WTC11 (cell line): ENCODE data around the gene TTC39C. TPM values are rescaled to one million over a fixed set of nuclear protein-coding genes. Genes with fewer than 3 reads are reported as not detected.

Source experiments
- ATAC-seq: fragments of 200-7000 bp; cut with Tn5 transposase; 2 replicates; pipeline ENCODE4 v1.10.0; 2021; ENCODE audit warnings: mild to moderate bottlenecking, moderate library complexity
- CTCF ChIA-PET: fragments of 300-600 bp; sonication (Branson Sonifier 250); formaldehyde crosslinking; loops from one replicate; lab custom pipeline; 2021; ENCODE audit warnings: antibody characterized with exemption; lab: Charles Lee
- POLR2A ChIA-PET: fragments of 350-600 bp; sonication (Branson Sonifier 250); formaldehyde crosslinking; loops from one replicate; lab custom pipeline; 2021; ENCODE audit warnings: antibody characterized with exemption; lab: Charles Lee
- DNase-seq: peaks from one replicate; pipeline ENCODE4 v3.0.0; 2021; ENCODE audit warnings: low spot score
- H3K27ac Mint-ChIP-seq: 2 replicates; pipeline ENCODE4 v1.8.0; 2021; ENCODE audit warnings: mixed read lengths
- H3K27me3 Mint-ChIP-seq: 2 replicates; pipeline ENCODE4 v1.8.0; 2021; ENCODE audit warnings: low read depth, mild to moderate bottlenecking, moderate library complexity, mixed read lengths
- H3K36me3 Mint-ChIP-seq: 2 replicates; pipeline ENCODE4 v1.8.0; 2021; ENCODE audit warnings: mixed read lengths
- H3K4me1 Mint-ChIP-seq: 2 replicates; pipeline ENCODE4 v1.8.0; 2022; ENCODE audit warnings: mixed read lengths
- H3K4me3 Mint-ChIP-seq: 2 replicates; pipeline ENCODE4 v1.8.0; 2021; ENCODE audit warnings: mild to moderate bottlenecking, moderate library complexity, mixed read lengths
- H3K9me3 Mint-ChIP-seq: 2 replicates; pipeline ENCODE4 v1.8.0; 2021; ENCODE audit warnings: mixed read lengths
- GTF2I ChIP-seq: fragments of 250-450 bp; sonication (Bioruptor Pico); conservative IDR thresholded peaks from 2 replicates; pipeline ENCODE4 v1.4.0; 2021; ENCODE audit warnings: mild to moderate bottlenecking
- IRF2 ChIP-seq: sonication (generic); formaldehyde crosslinking; IDR thresholded peaks from 2 replicates; pipeline ENCODE4 v1.8.0; 2022; ENCODE audit warnings: low read depth, missing genetic modification reagents, borderline replicate concordance
- SOX15 ChIP-seq: fragments of 250-450 bp; sonication (Bioruptor Pico); IDR thresholded peaks from 2 replicates; pipeline ENCODE4 v1.9.0; 2021; ENCODE audit warnings: mild to moderate bottlenecking
- TCF7 ChIP-seq: sonication (generic); formaldehyde crosslinking; IDR thresholded peaks from 2 replicates; pipeline ENCODE4 v1.8.0; 2022; ENCODE audit warnings: mild to moderate bottlenecking, low read depth, missing genetic modification reagents, moderate library complexity
- ZNF396 ChIP-seq: fragments of 250-450 bp; sonication (Bioruptor Pico); IDR thresholded peaks from 2 replicates; pipeline ENCODE4 v1.8.0; 2021; ENCODE audit warnings: mild to moderate bottlenecking, moderate library complexity, borderline replicate concordance
- total RNA-seq: library from RNA; stranded (reverse); gene quantifications from 3 replicates; pipeline ENCODE4 v1.2.3, GENCODE V29; 2021
- TF ChIP-seq, protein P1 (sequence below): sonication (generic); formaldehyde crosslinking; IDR thresholded peaks from 2 replicates; pipeline ENCODE4 v1.8.0; 2022; ENCODE audit warnings: mild to moderate bottlenecking, missing genetic modification reagents
- TF ChIP-seq, protein P2 (sequence below): fragments of 200-600 bp; IDR thresholded peaks from 2 replicates; pipeline ENCODE4 v1.8.0; 2022; ENCODE audit warnings: antibody characterized with exemption
- TF ChIP-seq, protein P3 (sequence below): sonication (generic); formaldehyde crosslinking; IDR thresholded peaks from 2 replicates; pipeline ENCODE4 v1.8.1; 2023; ENCODE audit warnings: mild to moderate bottlenecking, missing genetic modification reagents, moderate library complexity
- TF ChIP-seq, protein P4 (sequence below): fragments of 250-450 bp; sonication (Bioruptor Pico); IDR thresholded peaks from 2 replicates; pipeline ENCODE4 v1.9.0; 2021; ENCODE audit warnings: mild to moderate bottlenecking
- TF ChIP-seq, protein P5 (sequence below): sonication (generic); formaldehyde crosslinking; IDR thresholded peaks from 2 replicates; pipeline ENCODE4 v1.8.1; 2022; ENCODE audit warnings: mild to moderate bottlenecking, moderate library complexity, missing genetic modification reagents
- TF ChIP-seq, protein P6 (sequence below): sonication (generic); formaldehyde crosslinking; IDR thresholded peaks from 2 replicates; pipeline ENCODE4 v1.8.0; 2022; ENCODE audit warnings: missing genetic modification reagents
- TF ChIP-seq, protein P7 (sequence below): sonication (generic); formaldehyde crosslinking; IDR thresholded peaks from 2 replicates; pipeline ENCODE4 v1.8.1; 2022; ENCODE audit warnings: low read depth, missing genetic modification reagents, borderline replicate concordance
- TF ChIP-seq, protein P8 (sequence below): sonication (generic); formaldehyde crosslinking; IDR thresholded peaks from 2 replicates; pipeline ENCODE4 v1.8.1; 2022; ENCODE audit warnings: low read depth, mild to moderate bottlenecking, moderate library complexity, missing genetic modification reagents, borderline replicate concordance
- TF ChIP-seq, protein P9 (sequence below): sonication (generic); formaldehyde crosslinking; conservative IDR thresholded peaks from 2 replicates; pipeline ENCODE4 v1.8.1; 2023; ENCODE audit warnings: mild to moderate bottlenecking, low read depth, missing genetic modification reagents, moderate library complexity

The TTC39C gene
- total RNA-seq, 1 experiment from 2014 or later: 57.3 TPM

DNA sequence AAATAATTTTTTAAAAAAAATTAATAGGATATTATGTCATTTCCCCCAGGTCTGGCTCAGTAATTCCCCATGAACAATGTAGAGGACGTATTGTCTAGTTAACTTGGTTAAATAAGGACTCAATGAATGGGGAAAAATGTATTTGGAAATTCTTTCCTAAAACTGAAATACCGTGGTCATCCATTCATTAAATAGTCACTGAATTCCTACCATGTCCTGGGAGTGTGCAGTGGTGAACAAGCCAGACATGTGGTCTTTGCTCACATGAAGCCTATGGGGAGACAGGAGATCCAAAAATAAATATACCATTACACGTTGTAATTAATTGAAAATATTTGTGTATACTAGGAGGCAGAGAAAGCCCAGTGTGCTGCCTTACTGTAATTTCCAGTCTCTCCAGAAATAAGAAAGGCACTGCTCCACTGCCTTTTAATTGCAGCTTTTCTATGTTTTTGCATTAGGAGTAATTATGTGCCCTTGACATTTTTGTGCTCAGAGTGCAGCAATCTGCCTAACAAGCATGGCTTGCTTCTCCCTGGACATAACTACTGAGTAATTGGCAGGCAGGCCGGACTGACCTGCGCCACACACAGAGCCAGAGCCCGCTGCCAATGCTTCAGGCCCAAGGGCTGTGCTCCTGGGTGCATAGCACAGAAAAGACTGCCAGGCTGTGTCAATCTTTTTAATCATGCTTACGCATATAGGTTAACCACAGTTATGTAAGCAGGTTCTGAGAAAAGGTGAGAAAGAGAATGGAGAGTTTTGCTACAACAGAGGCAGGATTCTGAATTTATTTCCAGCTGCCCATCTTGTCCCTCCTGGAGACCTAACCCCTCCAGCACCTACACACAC lies 22.2 kb upstream of the TTC39C start (continued):
- TF ChIP-seq, protein P1, sequence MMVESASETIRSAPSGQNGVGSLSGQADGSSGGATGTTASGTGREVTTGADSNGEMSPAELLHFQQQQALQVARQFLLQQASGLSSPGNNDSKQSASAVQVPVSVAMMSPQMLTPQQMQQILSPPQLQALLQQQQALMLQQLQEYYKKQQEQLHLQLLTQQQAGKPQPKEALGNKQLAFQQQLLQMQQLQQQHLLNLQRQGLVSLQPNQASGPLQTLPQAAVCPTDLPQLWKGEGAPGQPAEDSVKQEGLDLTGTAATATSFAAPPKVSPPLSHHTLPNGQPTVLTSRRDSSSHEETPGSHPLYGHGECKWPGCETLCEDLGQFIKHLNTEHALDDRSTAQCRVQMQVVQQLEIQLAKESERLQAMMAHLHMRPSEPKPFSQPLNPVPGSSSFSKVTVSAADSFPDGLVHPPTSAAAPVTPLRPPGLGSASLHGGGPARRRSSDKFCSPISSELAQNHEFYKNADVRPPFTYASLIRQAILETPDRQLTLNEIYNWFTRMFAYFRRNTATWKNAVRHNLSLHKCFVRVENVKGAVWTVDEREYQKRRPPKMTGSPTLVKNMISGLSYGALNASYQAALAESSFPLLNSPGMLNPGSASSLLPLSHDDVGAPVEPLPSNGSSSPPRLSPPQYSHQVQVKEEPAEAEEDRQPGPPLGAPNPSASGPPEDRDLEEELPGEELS (CRISPR knock-in tag): no peak
- TF ChIP-seq, protein P2, sequence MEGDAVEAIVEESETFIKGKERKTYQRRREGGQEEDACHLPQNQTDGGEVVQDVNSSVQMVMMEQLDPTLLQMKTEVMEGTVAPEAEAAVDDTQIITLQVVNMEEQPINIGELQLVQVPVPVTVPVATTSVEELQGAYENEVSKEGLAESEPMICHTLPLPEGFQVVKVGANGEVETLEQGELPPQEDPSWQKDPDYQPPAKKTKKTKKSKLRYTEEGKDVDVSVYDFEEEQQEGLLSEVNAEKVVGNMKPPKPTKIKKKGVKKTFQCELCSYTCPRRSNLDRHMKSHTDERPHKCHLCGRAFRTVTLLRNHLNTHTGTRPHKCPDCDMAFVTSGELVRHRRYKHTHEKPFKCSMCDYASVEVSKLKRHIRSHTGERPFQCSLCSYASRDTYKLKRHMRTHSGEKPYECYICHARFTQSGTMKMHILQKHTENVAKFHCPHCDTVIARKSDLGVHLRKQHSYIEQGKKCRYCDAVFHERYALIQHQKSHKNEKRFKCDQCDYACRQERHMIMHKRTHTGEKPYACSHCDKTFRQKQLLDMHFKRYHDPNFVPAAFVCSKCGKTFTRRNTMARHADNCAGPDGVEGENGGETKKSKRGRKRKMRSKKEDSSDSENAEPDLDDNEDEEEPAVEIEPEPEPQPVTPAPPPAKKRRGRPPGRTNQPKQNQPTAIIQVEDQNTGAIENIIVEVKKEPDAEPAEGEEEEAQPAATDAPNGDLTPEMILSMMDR: no peak
- TF ChIP-seq, protein P3, sequence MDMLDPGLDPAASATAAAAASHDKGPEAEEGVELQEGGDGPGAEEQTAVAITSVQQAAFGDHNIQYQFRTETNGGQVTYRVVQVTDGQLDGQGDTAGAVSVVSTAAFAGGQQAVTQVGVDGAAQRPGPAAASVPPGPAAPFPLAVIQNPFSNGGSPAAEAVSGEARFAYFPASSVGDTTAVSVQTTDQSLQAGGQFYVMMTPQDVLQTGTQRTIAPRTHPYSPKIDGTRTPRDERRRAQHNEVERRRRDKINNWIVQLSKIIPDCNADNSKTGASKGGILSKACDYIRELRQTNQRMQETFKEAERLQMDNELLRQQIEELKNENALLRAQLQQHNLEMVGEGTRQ (CRISPR knock-in tag): no peak
- no peak for TF ChIP-seq TCF7 (CRISPR knock-in tag)
- TF ChIP-seq, protein P4, sequence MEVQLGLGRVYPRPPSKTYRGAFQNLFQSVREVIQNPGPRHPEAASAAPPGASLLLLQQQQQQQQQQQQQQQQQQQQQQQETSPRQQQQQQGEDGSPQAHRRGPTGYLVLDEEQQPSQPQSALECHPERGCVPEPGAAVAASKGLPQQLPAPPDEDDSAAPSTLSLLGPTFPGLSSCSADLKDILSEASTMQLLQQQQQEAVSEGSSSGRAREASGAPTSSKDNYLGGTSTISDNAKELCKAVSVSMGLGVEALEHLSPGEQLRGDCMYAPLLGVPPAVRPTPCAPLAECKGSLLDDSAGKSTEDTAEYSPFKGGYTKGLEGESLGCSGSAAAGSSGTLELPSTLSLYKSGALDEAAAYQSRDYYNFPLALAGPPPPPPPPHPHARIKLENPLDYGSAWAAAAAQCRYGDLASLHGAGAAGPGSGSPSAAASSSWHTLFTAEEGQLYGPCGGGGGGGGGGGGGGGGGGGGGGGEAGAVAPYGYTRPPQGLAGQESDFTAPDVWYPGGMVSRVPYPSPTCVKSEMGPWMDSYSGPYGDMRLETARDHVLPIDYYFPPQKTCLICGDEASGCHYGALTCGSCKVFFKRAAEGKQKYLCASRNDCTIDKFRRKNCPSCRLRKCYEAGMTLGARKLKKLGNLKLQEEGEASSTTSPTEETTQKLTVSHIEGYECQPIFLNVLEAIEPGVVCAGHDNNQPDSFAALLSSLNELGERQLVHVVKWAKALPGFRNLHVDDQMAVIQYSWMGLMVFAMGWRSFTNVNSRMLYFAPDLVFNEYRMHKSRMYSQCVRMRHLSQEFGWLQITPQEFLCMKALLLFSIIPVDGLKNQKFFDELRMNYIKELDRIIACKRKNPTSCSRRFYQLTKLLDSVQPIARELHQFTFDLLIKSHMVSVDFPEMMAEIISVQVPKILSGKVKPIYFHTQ (CRISPR knock-in tag): no peak

DNA sequence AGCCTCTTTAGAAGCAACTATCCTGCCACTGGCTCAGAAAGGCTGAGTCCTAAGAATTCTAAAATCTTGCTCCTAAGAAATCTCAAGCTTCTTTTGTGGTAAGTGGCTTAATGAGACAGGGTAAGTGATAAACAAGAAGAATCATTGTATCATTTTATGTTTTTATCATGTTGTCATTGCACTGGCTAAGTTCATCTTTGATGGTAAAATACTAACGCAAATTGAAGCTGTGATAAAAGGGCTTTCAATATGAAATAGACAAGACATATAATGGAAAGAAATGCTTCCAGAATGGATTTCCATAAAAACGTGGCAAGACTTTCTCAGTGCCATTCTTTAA lies 21.6 kb upstream of the TTC39C start:
- no peaks in the 10 kb centered on the region for H3K27me3 Mint-ChIP-seq
- H3K9me3 Mint-ChIP-seq: no peaks in the 10 kb centered on the region
- peaks cover 10% of the 10 kb centered on the region for H3K4me1 Mint-ChIP-seq
- H3K4me3 Mint-ChIP-seq: no peak overlapping the region
- H3K27ac Mint-ChIP-seq: no peak overlapping the region
- ChIA-PET CTCF (interaction anchor here (1.1 kb wide), 1 partner anchor 31 kb away, joined by 3 read pairs; no protein-coding TSS in a partner anchor), POLR2A (no interaction called here)
- H3K36me3 Mint-ChIP-seq: no peaks in the 10 kb centered on the region
- DNase-seq: no peak
- no peak for ATAC-seq
- TF ChIP-seq, protein P5, sequence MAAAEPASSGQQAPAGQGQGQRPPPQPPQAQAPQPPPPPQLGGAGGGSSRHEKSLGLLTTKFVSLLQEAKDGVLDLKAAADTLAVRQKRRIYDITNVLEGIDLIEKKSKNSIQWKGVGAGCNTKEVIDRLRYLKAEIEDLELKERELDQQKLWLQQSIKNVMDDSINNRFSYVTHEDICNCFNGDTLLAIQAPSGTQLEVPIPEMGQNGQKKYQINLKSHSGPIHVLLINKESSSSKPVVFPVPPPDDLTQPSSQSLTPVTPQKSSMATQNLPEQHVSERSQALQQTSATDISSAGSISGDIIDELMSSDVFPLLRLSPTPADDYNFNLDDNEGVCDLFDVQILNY (CRISPR knock-in tag): no peak
- TF ChIP-seq, protein P6, sequence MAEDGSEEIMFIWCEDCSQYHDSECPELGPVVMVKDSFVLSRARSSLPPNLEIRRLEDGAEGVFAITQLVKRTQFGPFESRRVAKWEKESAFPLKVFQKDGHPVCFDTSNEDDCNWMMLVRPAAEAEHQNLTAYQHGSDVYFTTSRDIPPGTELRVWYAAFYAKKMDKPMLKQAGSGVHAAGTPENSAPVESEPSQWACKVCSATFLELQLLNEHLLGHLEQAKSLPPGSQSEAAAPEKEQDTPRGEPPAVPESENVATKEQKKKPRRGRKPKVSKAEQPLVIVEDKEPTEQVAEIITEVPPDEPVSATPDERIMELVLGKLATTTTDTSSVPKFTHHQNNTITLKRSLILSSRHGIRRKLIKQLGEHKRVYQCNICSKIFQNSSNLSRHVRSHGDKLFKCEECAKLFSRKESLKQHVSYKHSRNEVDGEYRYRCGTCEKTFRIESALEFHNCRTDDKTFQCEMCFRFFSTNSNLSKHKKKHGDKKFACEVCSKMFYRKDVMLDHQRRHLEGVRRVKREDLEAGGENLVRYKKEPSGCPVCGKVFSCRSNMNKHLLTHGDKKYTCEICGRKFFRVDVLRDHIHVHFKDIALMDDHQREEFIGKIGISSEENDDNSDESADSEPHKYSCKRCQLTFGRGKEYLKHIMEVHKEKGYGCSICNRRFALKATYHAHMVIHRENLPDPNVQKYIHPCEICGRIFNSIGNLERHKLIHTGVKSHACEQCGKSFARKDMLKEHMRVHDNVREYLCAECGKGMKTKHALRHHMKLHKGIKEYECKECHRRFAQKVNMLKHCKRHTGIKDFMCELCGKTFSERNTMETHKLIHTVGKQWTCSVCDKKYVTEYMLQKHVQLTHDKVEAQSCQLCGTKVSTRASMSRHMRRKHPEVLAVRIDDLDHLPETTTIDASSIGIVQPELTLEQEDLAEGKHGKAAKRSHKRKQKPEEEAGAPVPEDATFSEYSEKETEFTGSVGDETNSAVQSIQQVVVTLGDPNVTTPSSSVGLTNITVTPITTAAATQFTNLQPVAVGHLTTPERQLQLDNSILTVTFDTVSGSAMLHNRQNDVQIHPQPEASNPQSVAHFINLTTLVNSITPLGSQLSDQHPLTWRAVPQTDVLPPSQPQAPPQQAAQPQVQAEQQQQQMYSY (CRISPR knock-in tag): no peak
- TF ChIP-seq SOX15 (CRISPR knock-in tag): no peak
- TF ChIP-seq IRF2 (CRISPR knock-in tag): no peak
- TF ChIP-seq, protein P7, sequence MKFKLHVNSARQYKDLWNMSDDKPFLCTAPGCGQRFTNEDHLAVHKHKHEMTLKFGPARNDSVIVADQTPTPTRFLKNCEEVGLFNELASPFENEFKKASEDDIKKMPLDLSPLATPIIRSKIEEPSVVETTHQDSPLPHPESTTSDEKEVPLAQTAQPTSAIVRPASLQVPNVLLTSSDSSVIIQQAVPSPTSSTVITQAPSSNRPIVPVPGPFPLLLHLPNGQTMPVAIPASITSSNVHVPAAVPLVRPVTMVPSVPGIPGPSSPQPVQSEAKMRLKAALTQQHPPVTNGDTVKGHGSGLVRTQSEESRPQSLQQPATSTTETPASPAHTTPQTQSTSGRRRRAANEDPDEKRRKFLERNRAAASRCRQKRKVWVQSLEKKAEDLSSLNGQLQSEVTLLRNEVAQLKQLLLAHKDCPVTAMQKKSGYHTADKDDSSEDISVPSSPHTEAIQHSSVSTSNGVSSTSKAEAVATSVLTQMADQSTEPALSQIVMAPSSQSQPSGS (CRISPR knock-in tag): no peak
- TF ChIP-seq ZNF396 (CRISPR knock-in tag): no peak
- TF ChIP-seq, protein P8, sequence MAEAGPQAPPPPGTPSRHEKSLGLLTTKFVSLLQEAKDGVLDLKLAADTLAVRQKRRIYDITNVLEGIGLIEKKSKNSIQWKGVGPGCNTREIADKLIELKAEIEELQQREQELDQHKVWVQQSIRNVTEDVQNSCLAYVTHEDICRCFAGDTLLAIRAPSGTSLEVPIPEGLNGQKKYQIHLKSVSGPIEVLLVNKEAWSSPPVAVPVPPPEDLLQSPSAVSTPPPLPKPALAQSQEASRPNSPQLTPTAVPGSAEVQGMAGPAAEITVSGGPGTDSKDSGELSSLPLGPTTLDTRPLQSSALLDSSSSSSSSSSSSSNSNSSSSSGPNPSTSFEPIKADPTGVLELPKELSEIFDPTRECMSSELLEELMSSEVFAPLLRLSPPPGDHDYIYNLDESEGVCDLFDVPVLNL (CRISPR knock-in tag): no peak
- TF ChIP-seq, protein P9, sequence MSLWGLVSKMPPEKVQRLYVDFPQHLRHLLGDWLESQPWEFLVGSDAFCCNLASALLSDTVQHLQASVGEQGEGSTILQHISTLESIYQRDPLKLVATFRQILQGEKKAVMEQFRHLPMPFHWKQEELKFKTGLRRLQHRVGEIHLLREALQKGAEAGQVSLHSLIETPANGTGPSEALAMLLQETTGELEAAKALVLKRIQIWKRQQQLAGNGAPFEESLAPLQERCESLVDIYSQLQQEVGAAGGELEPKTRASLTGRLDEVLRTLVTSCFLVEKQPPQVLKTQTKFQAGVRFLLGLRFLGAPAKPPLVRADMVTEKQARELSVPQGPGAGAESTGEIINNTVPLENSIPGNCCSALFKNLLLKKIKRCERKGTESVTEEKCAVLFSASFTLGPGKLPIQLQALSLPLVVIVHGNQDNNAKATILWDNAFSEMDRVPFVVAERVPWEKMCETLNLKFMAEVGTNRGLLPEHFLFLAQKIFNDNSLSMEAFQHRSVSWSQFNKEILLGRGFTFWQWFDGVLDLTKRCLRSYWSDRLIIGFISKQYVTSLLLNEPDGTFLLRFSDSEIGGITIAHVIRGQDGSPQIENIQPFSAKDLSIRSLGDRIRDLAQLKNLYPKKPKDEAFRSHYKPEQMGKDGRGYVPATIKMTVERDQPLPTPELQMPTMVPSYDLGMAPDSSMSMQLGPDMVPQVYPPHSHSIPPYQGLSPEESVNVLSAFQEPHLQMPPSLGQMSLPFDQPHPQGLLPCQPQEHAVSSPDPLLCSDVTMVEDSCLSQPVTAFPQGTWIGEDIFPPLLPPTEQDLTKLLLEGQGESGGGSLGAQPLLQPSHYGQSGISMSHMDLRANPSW (CRISPR knock-in tag): no peak
- TF ChIP-seq GTF2I (CRISPR knock-in tag): no peak
